ENCODE data around the gene KIF26B.

Gene KIF26B

DNA sequence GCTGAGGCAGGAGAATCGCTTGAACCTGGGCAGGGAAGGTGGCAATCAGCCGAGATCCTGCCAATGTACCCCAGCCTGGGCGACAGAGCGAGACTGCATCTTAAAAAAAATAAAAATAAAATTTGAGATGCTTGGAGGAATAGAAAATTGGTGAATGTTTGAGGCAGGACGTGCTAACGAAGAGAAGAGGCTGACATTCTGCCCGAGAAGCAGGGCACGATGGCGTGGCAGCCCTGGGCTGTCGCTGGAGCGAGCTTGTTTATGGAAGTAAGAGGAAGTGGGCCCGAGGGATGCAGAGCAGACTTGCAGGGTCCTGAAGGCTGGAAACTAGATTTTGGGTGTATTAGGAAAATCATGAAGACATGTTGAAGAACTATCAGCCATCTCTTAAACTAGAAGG lies 92.6 kb downstream of the KIF26B start:
- TF ChIP-seq CTCF (IDR thresholded peaks at IDR 0.05; ENCODE audit: borderline replicate concordance, extremely low read depth, low read length, poor library complexity, severe bottlenecking) (no peak), EZH2 (IDR thresholded peaks at IDR 0.05; ENCODE audit: borderline replicate concordance, low read depth, low read length, severe bottlenecking) (no peak)
- Histone ChIP-seq H3K79me2 (ENCODE audit: insufficient read depth, low read length) (no peaks in the 10 kb centered on the region), H3K9me3 (ENCODE audit: insufficient read depth, low read length, severe bottlenecking) (no peaks in the 10 kb centered on the region), H3K4me1 (ENCODE audit: insufficient read depth, low read length) (no peaks in the 10 kb centered on the region), H3K9ac (ENCODE audit: low read depth, low read length) (no peak overlapping the region), H3K36me3 (ENCODE audit: insufficient read depth, low read length) (no peaks in the 10 kb centered on the region), H3K4me2 (ENCODE audit: insufficient read depth, low read length) (no peak overlapping the region), H3K4me3 (ENCODE audit: low read depth in 1 of 2, low read length in 2 of 2) (no peak overlapping the region), H4K20me1 (ENCODE audit: insufficient read depth, low read length) (no peaks in the 10 kb centered on the region), H2AFZ (ENCODE audit: low read depth, low read length) (no peak overlapping the region), H3K27ac (ENCODE audit: low read length) (no peak overlapping the region), H3K27me3 (ENCODE audit: insufficient read depth, low read length, poor library complexity) (no peaks in the 10 kb centered on the region)
- DNase-seq: no peak
- ATAC-seq (ENCODE audit: insufficient read depth, low read depth): no peak

- H3K4me2 ChIP-seq (ENCODE audit: insufficient read depth, low read length): no peak overlapping the region
Observed at GRCh38 chr1:245247801-245248200, 93.0 kb downstream of the KIF26B start.

GRCh38 chr1:245248231-245248731 lies 93.5 kb downstream of the KIF26B start:
- Histone ChIP-seq H3K4me1 (ENCODE audit: insufficient read depth, low read length) (no peaks in the 10 kb centered on the region), H3K4me3 (ENCODE audit: low read depth in 1 of 2, low read length in 2 of 2) (no peak overlapping the region), H4K20me1 (ENCODE audit: insufficient read depth, low read length) (no peaks in the 10 kb centered on the region), H3K27me3 (ENCODE audit: insufficient read depth, low read length, poor library complexity) (no peaks in the 10 kb centered on the region), H3K9me3 (ENCODE audit: insufficient read depth, low read length, severe bottlenecking) (no peaks in the 10 kb centered on the region), H3K27ac (ENCODE audit: low read length) (no peak overlapping the region), H3K9ac (ENCODE audit: low read depth, low read length) (no peak overlapping the region), H3K36me3 (ENCODE audit: insufficient read depth, low read length) (no peaks in the 10 kb centered on the region), H3K4me2 (ENCODE audit: insufficient read depth, low read length) (no peak overlapping the region), H3K79me2 (ENCODE audit: insufficient read depth, low read length) (no peaks in the 10 kb centered on the region), H2AFZ (ENCODE audit: low read depth, low read length) (no peak overlapping the region)
- DNase-seq: no peak
- ATAC-seq (ENCODE audit: insufficient read depth, low read depth): no peak
- no peak for TF ChIP-seq CTCF (IDR thresholded peaks at IDR 0.05; ENCODE audit: borderline replicate concordance, extremely low read depth, low read length, poor library complexity, severe bottlenecking)

More at GRCh38 chr1:245247801-245248200, 93.0 kb downstream of the KIF26B start:
- H3K4me3 ChIP-seq (ENCODE audit: low read depth in 1 of 2, low read length in 2 of 2): no peak overlapping the region
- H4K20me1 ChIP-seq (ENCODE audit: insufficient read depth, low read length): no peaks in the 10 kb centered on the region
- no peak for ATAC-seq (ENCODE audit: insufficient read depth, low read depth)
- no peaks in the 10 kb centered on the region for H3K9me3 ChIP-seq (ENCODE audit: insufficient read depth, low read length, severe bottlenecking)
- H3K27ac ChIP-seq (ENCODE audit: low read length): no peak overlapping the region
- no peaks in the 10 kb centered on the region for H3K79me2 ChIP-seq (ENCODE audit: insufficient read depth, low read length)
- no peak overlapping the region for H2AFZ ChIP-seq (ENCODE audit: low read depth, low read length)
- no peaks in the 10 kb centered on the region for H3K27me3 ChIP-seq (ENCODE audit: insufficient read depth, low read length, poor library complexity)
- no peaks in the 10 kb centered on the region for H3K36me3 ChIP-seq (ENCODE audit: insufficient read depth, low read length)
- DNase-seq: no peak
- no peaks in the 10 kb centered on the region for H3K4me1 ChIP-seq (ENCODE audit: insufficient read depth, low read length)
- TF ChIP-seq CTCF (IDR thresholded peaks at IDR 0.05; ENCODE audit: borderline replicate concordance, extremely low read depth, low read length, poor library complexity, severe bottlenecking) (no peak), EZH2 (IDR thresholded peaks at IDR 0.05; ENCODE audit: borderline replicate concordance, low read depth, low read length, severe bottlenecking) (no peak)
- H3K9ac ChIP-seq (ENCODE audit: low read depth, low read length): no peak overlapping the region

DNA sequence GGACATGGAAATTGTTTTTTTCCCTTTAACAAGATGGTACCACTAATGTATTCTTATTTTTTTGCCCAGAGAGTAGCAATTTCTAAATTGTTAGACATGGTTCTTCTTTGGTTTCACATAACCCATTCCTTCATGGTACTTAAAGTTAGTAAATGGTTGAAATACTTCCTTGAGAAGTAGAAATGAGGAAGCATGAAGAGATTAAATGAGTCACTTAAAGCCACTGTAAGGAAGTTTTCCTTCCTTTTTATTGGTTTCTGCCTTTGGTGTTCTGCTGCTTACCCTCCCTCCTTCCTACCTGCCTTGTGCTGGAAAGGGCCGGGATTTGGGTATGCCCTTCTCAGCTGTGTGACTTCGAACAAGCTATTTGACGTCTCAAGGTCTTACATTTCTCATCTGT lies 101.0 kb downstream of the KIF26B start:
- H3K27me3 ChIP-seq (ENCODE audit: insufficient read depth, low read length, poor library complexity): no peaks in the 10 kb centered on the region
- H3K4me3 ChIP-seq (ENCODE audit: low read depth in 1 of 2, low read length in 2 of 2): no peak overlapping the region
- H3K4me1 ChIP-seq (ENCODE audit: insufficient read depth, low read length): no peaks in the 10 kb centered on the region
- H3K79me2 ChIP-seq (ENCODE audit: insufficient read depth, low read length): no peaks in the 10 kb centered on the region
- no peaks in the 10 kb centered on the region for H3K9me3 ChIP-seq (ENCODE audit: insufficient read depth, low read length, severe bottlenecking)
- no peak overlapping the region for H3K9ac ChIP-seq (ENCODE audit: low read depth, low read length)
- no peaks in the 10 kb centered on the region for H4K20me1 ChIP-seq (ENCODE audit: insufficient read depth, low read length)
- TF ChIP-seq EZH2 (IDR thresholded peaks at IDR 0.05; ENCODE audit: borderline replicate concordance, low read depth, low read length, severe bottlenecking) (no peak), CTCF (IDR thresholded peaks at IDR 0.05; ENCODE audit: borderline replicate concordance, extremely low read depth, low read length, poor library complexity, severe bottlenecking) (no peak)
- ATAC-seq (ENCODE audit: insufficient read depth, low read depth) (no peak), DNase-seq (no peak)
- no peak overlapping the region for H3K4me2 ChIP-seq (ENCODE audit: insufficient read depth, low read length)
- no peaks in the 10 kb centered on the region for H3K36me3 ChIP-seq (ENCODE audit: insufficient read depth, low read length)
- no peak overlapping the region for H3K27ac ChIP-seq (ENCODE audit: low read length)
- no peak overlapping the region for H2AFZ ChIP-seq (ENCODE audit: low read depth, low read length)

Measured in DND-41 (cell line).